Right lobe of liver (tissue), 4 donors: ENCODE results near the gene CRYBG1.

ENCODE experiments used
- CTCF ChIP-seq, 4 donors: fragments of 200-600 bp in 3 of 4; fragments of 450-650 bp in 1 of 4; IDR thresholded peaks; one replicate each; pipeline versions ENCODE4 v1.5.1 to v1.8.0; 2016 to 2022; ENCODE audit warnings: antibody characterized with exemption in 4 of 4, mild to moderate bottlenecking in 2 of 4
- POLR2A ChIP-seq: fragments of 450-650 bp; IDR thresholded peaks from one replicate; pipeline ENCODE4 v1.6.1; 2017; ENCODE audit warnings: antibody characterized with exemption, mild to moderate bottlenecking
- donor health status: DM: no; HTN: no; CAD: no.
- donor health status: DM: no; HTN: no; CAD: no.
- donor health status: DM: no; HTN: yes; CAD: no.

- TF ChIP-seq CTCF (IDR thresholded peaks at IDR 0.05) (no peak), POLR2A (no peak)
Measured at GRCh38 chr6:106477790-106478189, 117.3 kb downstream of the CRYBG1 start.
